Uterus (tissue), 2 donors: Measurements from ENCODE around the gene TNPO3.

Experiments
- CTCF ChIP-seq, 4 experiments: fragments of 200-600 bp in 2 of 4; fragments of 450-650 bp in 2 of 4; sonication (generic) in 2 of 4; IDR thresholded peaks; one replicate each; pipeline ENCODE4 v1.5.1; 2016 to 2019; ENCODE audit warnings: antibody characterized with exemption in 4 of 4, mild to moderate bottlenecking in 2 of 4, moderate library complexity in 1 of 4
- POLR2A ChIP-seq, 2 donors: fragments of 450-650 bp; IDR thresholded peaks; one replicate each; pipeline ENCODE4 v1.6.1; 2016; ENCODE audit warnings: antibody characterized with exemption in 2 of 2, mild to moderate bottlenecking in 1 of 2, moderate library complexity in 1 of 2

GRCh38 chr7:128920913-128921582 lies 133.9 kb downstream of the TNPO3 start:
- no peak for TF ChIP-seq POLR2A (IDR thresholded peaks at IDR 0.05)
- TF ChIP-seq CTCF (IDR thresholded peaks at IDR 0.05), result no peak
